ENCODE results near the gene CABCOCO1. TPM values are rescaled to one million over a fixed set of nuclear protein-coding genes. Genes with fewer than 3 reads are reported as not detected.

Gene CABCOCO1
- polyA plus RNA-seq, 1 of the 3 experiments (the other 2 are of a cell fraction), result 0.71 TPM

DNA sequence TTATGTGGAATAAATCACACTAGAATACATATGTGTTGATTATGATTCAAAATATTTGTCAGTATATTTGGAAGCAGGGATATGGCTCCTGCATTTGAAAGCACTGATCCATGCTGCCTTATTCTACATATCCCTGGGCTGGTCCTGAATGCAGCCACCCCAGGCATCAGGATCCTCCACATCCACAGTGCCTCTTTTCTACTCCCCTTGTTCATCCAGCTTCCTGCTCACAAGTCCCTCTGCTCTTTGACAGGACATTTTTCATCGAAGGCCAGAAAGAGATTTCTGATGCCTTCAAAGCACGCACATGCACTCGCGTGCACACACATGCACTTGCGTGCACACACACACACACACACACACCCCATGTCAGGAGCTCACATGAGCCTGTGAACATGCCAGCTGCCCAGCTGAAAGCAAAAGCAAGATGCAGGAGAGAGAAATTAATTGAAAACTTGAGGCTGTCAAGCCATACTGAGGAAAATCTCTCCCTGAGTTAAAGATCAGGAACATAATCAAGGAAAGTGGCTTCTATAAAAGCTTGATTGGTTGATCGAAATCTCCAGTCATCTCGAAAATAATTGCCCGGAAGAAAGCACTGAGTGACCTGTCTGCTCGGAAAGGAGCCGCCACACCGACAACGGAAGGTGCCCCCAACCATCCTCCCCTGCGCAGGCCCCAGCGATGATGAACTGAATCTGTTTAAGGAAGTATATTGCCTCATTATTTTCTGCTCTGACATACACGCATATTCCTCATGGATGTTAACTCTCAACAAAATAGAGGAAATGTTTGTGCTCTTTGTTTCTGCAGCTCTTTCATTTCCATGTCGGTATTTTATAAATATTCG lies 134.8 kb downstream of the CABCOCO1 start (continued):
- TF ChIP-seq, protein P1, sequence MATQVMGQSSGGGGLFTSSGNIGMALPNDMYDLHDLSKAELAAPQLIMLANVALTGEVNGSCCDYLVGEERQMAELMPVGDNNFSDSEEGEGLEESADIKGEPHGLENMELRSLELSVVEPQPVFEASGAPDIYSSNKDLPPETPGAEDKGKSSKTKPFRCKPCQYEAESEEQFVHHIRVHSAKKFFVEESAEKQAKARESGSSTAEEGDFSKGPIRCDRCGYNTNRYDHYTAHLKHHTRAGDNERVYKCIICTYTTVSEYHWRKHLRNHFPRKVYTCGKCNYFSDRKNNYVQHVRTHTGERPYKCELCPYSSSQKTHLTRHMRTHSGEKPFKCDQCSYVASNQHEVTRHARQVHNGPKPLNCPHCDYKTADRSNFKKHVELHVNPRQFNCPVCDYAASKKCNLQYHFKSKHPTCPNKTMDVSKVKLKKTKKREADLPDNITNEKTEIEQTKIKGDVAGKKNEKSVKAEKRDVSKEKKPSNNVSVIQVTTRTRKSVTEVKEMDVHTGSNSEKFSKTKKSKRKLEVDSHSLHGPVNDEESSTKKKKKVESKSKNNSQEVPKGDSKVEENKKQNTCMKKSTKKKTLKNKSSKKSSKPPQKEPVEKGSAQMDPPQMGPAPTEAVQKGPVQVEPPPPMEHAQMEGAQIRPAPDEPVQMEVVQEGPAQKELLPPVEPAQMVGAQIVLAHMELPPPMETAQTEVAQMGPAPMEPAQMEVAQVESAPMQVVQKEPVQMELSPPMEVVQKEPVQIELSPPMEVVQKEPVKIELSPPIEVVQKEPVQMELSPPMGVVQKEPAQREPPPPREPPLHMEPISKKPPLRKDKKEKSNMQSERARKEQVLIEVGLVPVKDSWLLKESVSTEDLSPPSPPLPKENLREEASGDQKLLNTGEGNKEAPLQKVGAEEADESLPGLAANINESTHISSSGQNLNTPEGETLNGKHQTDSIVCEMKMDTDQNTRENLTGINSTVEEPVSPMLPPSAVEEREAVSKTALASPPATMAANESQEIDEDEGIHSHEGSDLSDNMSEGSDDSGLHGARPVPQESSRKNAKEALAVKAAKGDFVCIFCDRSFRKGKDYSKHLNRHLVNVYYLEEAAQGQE (IDR thresholded peaks at IDR 0.05; ENCODE audit: low read depth, low read length), result no peak
- TF ChIP-seq NFIC (IDR thresholded peaks at IDR 0.05; ENCODE audit: borderline replicate concordance), result no peak
- TF ChIP-seq NRF1 (IDR thresholded peaks at IDR 0.05; ENCODE audit: low read depth, low read length), result no peak
- TF ChIP-seq, protein P2, sequence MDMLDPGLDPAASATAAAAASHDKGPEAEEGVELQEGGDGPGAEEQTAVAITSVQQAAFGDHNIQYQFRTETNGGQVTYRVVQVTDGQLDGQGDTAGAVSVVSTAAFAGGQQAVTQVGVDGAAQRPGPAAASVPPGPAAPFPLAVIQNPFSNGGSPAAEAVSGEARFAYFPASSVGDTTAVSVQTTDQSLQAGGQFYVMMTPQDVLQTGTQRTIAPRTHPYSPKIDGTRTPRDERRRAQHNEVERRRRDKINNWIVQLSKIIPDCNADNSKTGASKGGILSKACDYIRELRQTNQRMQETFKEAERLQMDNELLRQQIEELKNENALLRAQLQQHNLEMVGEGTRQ (IDR thresholded peaks at IDR 0.05; ENCODE audit: borderline replicate concordance, low read depth, low read length), result no peak

DNA sequence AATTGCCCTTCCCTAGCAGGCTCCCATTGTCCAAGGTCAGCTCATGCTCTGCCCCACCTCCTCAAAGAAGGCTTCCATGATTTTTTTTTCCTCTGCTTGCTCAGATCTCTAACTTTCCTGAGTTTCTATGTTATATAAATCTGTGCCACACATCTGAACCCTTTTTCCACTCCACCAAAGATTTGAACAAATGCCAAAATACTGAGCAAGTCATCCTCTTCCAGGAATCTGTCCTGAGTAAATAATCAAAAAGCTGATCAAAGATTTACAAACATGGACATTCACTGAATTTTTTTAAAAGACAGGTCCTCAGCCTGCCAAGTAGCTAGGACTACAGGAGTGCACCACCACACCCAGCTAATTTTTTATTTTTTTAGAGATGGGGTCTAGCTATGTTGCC lies 136.0 kb downstream of the CABCOCO1 start:
- Histone ChIP-seq H3K27me3 (ENCODE audit: insufficient read depth) (no peaks in the 10 kb centered on the region), H3K9me2 (no peaks in the 10 kb centered on the region), H3K4me1 (ENCODE audit: control insufficient read depth in 1 of 2, insufficient read depth in 2 of 2, low read depth in 1 of 2, low read length in 1 of 2) (peaks cover 7 to 12% of the 10 kb centered on the region in 2 experiments; a peak in 2 of 4 replicates), H3K36me3 (replicated peaks in 1 of 2; ENCODE audit: control insufficient read depth in 1 of 2, insufficient read depth in 2 of 2, low read length in 1 of 2) (no peaks in the 10 kb centered on the region), H3K9ac (no peak overlapping the region), H2AFZ (ENCODE audit: low read depth) (no peak overlapping the region), H3F3A (replicated peaks; ENCODE audit: insufficient read depth) (peaks cover 6% of the 10 kb centered on the region), H3K4me2 (no peak overlapping the region), H3K4me3 (ENCODE audit: low read depth in 2 of 2, low read length in 1 of 2) (no peak overlapping the region), H4K20me1 (ENCODE audit: insufficient read depth) (no peaks in the 10 kb centered on the region), H3K79me2 (ENCODE audit: insufficient read depth) (no peaks in the 10 kb centered on the region), H3K27ac (ENCODE audit: low read depth in 2 of 2, low read length in 1 of 2) (no peak overlapping the region), H3K9me3 (no peaks in the 10 kb centered on the region)
- no peak for DNase-seq
- ChIA-PET POLR2A (no interaction called here), CTCF (interaction anchor here (1.3 kb wide), 1 partner anchor 39 kb away, joined by 3 read pairs; no protein-coding TSS in a partner anchor)
- TF ChIP-seq, protein P3, sequence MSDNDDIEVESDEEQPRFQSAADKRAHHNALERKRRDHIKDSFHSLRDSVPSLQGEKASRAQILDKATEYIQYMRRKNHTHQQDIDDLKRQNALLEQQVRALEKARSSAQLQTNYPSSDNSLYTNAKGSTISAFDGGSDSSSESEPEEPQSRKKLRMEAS (IDR thresholded peaks at IDR 0.05; ENCODE audit: low read depth), result no peak
- TF ChIP-seq EP300 (IDR thresholded peaks at IDR 0.05; ENCODE audit: borderline replicate concordance in 1 of 2, low read depth in 1 of 2, low read length in 1 of 2) (no peak), JUND (IDR thresholded peaks at IDR 0.05) (no peak), MEF2A (IDR thresholded peaks at IDR 0.05; ENCODE audit: borderline replicate concordance, low read depth) (no peak), FOXM1 (IDR thresholded peaks at IDR 0.05; ENCODE audit: low read depth) (no peak), YY1 (IDR thresholded peaks at IDR 0.05; ENCODE audit: low read depth) (no peak), SIN3A (IDR thresholded peaks at IDR 0.05; ENCODE audit: borderline replicate concordance, low read depth, low read length) (no peak), RCOR1 (IDR thresholded peaks at IDR 0.05; ENCODE audit: low read length) (no peak), ELF1 (IDR thresholded peaks at IDR 0.05) (no peak), POLR2AphosphoS5 (IDR thresholded peaks at IDR 0.05; ENCODE audit: low read depth, low read length) (no peak)
- TF ChIP-seq, protein P4, sequence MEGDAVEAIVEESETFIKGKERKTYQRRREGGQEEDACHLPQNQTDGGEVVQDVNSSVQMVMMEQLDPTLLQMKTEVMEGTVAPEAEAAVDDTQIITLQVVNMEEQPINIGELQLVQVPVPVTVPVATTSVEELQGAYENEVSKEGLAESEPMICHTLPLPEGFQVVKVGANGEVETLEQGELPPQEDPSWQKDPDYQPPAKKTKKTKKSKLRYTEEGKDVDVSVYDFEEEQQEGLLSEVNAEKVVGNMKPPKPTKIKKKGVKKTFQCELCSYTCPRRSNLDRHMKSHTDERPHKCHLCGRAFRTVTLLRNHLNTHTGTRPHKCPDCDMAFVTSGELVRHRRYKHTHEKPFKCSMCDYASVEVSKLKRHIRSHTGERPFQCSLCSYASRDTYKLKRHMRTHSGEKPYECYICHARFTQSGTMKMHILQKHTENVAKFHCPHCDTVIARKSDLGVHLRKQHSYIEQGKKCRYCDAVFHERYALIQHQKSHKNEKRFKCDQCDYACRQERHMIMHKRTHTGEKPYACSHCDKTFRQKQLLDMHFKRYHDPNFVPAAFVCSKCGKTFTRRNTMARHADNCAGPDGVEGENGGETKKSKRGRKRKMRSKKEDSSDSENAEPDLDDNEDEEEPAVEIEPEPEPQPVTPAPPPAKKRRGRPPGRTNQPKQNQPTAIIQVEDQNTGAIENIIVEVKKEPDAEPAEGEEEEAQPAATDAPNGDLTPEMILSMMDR (IDR thresholded peaks at IDR 0.05), result no peak
- TF ChIP-seq, protein P5, sequence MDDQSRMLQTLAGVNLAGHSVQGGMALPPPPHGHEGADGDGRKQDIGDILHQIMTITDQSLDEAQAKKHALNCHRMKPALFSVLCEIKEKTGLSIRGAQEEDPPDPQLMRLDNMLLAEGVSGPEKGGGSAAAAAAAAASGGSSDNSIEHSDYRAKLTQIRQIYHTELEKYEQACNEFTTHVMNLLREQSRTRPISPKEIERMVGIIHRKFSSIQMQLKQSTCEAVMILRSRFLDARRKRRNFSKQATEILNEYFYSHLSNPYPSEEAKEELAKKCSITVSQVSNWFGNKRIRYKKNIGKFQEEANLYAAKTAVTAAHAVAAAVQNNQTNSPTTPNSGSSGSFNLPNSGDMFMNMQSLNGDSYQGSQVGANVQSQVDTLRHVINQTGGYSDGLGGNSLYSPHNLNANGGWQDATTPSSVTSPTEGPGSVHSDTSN (IDR thresholded peaks at IDR 0.05), result no peak
- TF ChIP-seq, protein P6, sequence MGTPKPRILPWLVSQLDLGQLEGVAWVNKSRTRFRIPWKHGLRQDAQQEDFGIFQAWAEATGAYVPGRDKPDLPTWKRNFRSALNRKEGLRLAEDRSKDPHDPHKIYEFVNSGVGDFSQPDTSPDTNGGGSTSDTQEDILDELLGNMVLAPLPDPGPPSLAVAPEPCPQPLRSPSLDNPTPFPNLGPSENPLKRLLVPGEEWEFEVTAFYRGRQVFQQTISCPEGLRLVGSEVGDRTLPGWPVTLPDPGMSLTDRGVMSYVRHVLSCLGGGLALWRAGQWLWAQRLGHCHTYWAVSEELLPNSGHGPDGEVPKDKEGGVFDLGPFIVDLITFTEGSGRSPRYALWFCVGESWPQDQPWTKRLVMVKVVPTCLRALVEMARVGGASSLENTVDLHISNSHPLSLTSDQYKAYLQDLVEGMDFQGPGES (IDR thresholded peaks at IDR 0.05; ENCODE audit: low read depth, low read length), result no peak
- TF ChIP-seq, protein P2 (IDR thresholded peaks at IDR 0.05; ENCODE audit: borderline replicate concordance, low read depth, low read length), result no peak
- TF ChIP-seq, protein P7, sequence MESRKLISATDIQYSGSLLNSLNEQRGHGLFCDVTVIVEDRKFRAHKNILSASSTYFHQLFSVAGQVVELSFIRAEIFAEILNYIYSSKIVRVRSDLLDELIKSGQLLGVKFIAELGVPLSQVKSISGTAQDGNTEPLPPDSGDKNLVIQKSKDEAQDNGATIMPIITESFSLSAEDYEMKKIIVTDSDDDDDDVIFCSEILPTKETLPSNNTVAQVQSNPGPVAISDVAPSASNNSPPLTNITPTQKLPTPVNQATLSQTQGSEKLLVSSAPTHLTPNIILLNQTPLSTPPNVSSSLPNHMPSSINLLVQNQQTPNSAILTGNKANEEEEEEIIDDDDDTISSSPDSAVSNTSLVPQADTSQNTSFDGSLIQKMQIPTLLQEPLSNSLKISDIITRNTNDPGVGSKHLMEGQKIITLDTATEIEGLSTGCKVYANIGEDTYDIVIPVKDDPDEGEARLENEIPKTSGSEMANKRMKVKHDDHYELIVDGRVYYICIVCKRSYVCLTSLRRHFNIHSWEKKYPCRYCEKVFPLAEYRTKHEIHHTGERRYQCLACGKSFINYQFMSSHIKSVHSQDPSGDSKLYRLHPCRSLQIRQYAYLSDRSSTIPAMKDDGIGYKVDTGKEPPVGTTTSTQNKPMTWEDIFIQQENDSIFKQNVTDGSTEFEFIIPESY (IDR thresholded peaks at IDR 0.05; ENCODE audit: borderline replicate concordance, low read depth), result no peak
